Spleen (tissue), 11 donors: Measurements from ENCODE around the gene ANKRD6. TPM values are rescaled to one million over a fixed set of nuclear protein-coding genes. Genes with fewer than 3 reads are reported as not detected.

Experiments used
- DNase-seq: peaks from one replicate; pipeline ENCODE4 v3.0.0-alpha.2; 2020
- H3K27ac ChIP-seq, 8 donors: fragments of 200-600 bp; sonication (generic) in 7 of 8; 1 replicate in 4 of 8; 2 replicates in 4 of 8; pipeline versions ENCODE4 v1.5.0 to v1.8.0; 2016 to 2021; ENCODE audit warnings: inconsistent platforms in 4 of 8, mild to moderate bottlenecking in 4 of 8, moderate library complexity in 1 of 8
- H3K27me3 ChIP-seq, 7 donors: fragments of 200-600 bp; sonication (generic) in 6 of 7; replicated peaks in 1 of 7; 1 replicate in 4 of 7; 2 replicates in 3 of 7; pipeline versions ENCODE4 v1.5.0 to v1.8.0; 2016 to 2021; ENCODE audit warnings: inconsistent platforms in 3 of 7, mild to moderate bottlenecking in 1 of 7
- H3K36me3 ChIP-seq, 6 donors: fragments of 200-600 bp; sonication (generic) in 5 of 6; 1 replicate in 4 of 6; 2 replicates in 2 of 6; pipeline versions ENCODE4 v1.5.0 to v1.8.0; 2016 to 2021; ENCODE audit warnings: inconsistent platforms in 2 of 6
- H3K4me1 ChIP-seq, 6 donors: fragments of 200-600 bp; sonication (generic) in 5 of 6; 1 replicate in 3 of 6; 2 replicates in 3 of 6; pipeline versions ENCODE4 v1.5.0 to v1.8.0; 2016 to 2021; ENCODE audit warnings: inconsistent platforms in 3 of 6
- H3K4me3 ChIP-seq, 8 donors: fragments of 200-600 bp; sonication (generic) in 7 of 8; 1 replicate in 4 of 8; 2 replicates in 4 of 8; pipeline versions ENCODE4 v1.5.0 to v1.8.0; 2016 to 2021; ENCODE audit warnings: inconsistent platforms in 4 of 8, mild to moderate bottlenecking in 4 of 8, moderate library complexity in 2 of 8
- H3K9me3 ChIP-seq, 8 donors: fragments of 200-600 bp; sonication (generic) in 7 of 8; 1 replicate in 4 of 8; 2 replicates in 4 of 8; pipeline versions ENCODE4 v1.5.0 to v1.8.0; 2016 to 2021; ENCODE audit warnings: inconsistent platforms in 4 of 8
- CTCF ChIP-seq, 11 experiments: fragments of 200-600 bp in 7 of 11; fragments of 450-650 bp in 4 of 11; sonication (generic) in 4 of 11; IDR thresholded peaks in 8 of 11; conservative IDR thresholded peaks in 3 of 11; 1 replicate in 7 of 11; 2 replicates in 4 of 11; pipeline versions ENCODE4 v1.4.0 to v1.8.0; 2016 to 2021; ENCODE audit warnings: antibody characterized with exemption in 11 of 11, inconsistent platforms in 4 of 11, mild to moderate bottlenecking in 1 of 11
- POLR2A ChIP-seq, 3 donors: fragments of 450-650 bp; IDR thresholded peaks; one replicate each; pipeline ENCODE4 v1.5.1; 2017; ENCODE audit warnings: antibody characterized with exemption in 3 of 3, mild to moderate bottlenecking in 1 of 3
- POLR2AphosphoS5 ChIP-seq, 3 donors: sonication (generic); formaldehyde crosslinking; IDR thresholded peaks; one replicate each; pipeline ENCODE4 v1.5.1; 2017; ENCODE audit warnings: antibody characterized with exemption in 3 of 3
- WGBS, 5 donors: extraction: QIAGEN DNeasy Blood & Tissue Kit in 3 of 5; methylation state at CpG; one replicate each; pipeline versions ENCODE4 v1.1.5 to v1.1.7; 2013 to 2018; 5-methylcytosine and 5-hydroxymethylcytosine counted together
- intact Hi-C: fragments of 100-400 bp; cut with DNase I; formaldehyde crosslinking; loops from one replicate; pipeline ENCODE4 v1.15.0; 2023; ENCODE audit warnings: low total_unique reads
- polyA plus RNA-seq, 3 donors: library from polyadenylated mRNA; stranded (reverse); fragments of 200-250 nt; gene quantifications; one replicate each; pipeline ENCODE4 v1.2.1, GENCODE V29; 2013
- total RNA-seq, 7 donors: library from RNA; depleted of rRNA in 3 of 7; stranded (reverse); fragments of >200 nt in 3 of 7; fragmentation: NEBNext Ultra II Directional in 4 of 7; extraction: Animal tissue kit (Norgen Biotek cat#: 25700) in 4 of 7; gene quantifications; one replicate each; pipeline versions ENCODE4 v1.1.0 to v1.2.1, GENCODE V29; 2016 to 2021
- donor health status: healthy with polysubstance abuse.
- donor health status: DM: no; HTN: no; CAD: no; lungs with moderate emphysema.
- donor health status: DM: no; HTN: no; CAD: no.
- donor health status: Bipolar disorder and iron deficiency.
- donor health status: healthy.
- donor health status: DM: no; HTN: no; CAD: no.
- donor health status: DM: yes; HTN: yes; CAD: no.

The ANKRD6 gene
- total and polyA plus RNA-seq, 10 donors, result 2.2 to 18.4 (median 7.7) TPM

DNA sequence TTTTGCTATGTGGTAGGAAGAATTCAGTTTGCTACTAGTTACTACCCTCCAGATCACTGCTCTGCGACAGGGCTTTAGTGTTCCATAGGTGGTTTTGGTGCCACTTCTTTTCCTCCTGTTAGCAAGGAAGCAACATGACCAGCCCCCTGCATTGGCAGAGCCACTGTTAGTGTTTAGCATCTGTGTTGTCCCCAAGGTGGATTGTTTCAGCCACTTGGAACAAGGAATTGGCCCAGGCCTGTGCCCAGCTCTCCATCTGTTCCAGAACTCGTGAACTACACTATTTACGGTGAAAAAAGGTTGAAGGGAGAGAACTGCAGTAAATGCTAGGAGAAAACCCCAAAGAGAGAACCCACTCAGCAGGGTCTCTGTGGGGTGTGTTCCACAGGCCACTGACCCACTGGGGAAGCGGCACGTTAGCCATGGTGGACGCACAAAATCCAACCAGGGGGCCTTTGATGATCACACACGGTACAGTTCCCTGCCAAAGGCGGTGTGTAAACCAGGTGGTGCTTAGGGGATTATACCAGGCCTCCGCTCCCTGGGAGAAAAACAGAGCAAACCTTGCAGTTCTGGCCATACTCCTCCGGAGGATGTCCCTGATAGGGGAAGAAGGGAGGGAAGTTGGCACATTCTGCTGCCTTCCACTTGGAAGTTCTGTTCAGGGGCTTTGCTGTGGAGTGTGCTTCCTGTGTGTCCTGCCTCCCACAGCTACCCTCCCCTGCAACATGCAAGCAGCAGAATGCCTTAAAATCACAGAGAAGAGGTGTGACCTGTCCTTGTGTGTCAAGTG is 133.3 kb downstream of the ANKRD6 start:
- 89 to 96% (median 95%) methylated on average over 10 of the region's 10 CpGs for WGBS, 5 donors
- no peaks in the 10 kb centered on the region for H3K9me3 ChIP-seq
- no peak overlapping the region for H3K4me3 ChIP-seq
- H3K27ac ChIP-seq, result no peak overlapping the region
- intact Hi-C loops, result no loop called here
- no peak for TF ChIP-seq POLR2AphosphoS5 (IDR thresholded peaks at IDR 0.05)
- TF ChIP-seq CTCF (IDR thresholded peaks at IDR 0.05 in 8 of 11, conservative IDR thresholded peaks at IDR 0.05 in 3 of 11), result no peak
- no peak for TF ChIP-seq POLR2A (IDR thresholded peaks at IDR 0.05)
- H3K4me1 ChIP-seq, result no peaks in the 10 kb centered on the region
- H3K36me3 ChIP-seq, result no peaks in the 10 kb centered on the region
- DNase-seq, result no peak
- H3K27me3 ChIP-seq, result no peaks in the 10 kb centered on the region

- H3K27ac ChIP-seq, result no peak overlapping the region
- DNase-seq, result no peak
- no peaks in the 10 kb centered on the region for H3K4me1 ChIP-seq
- intact Hi-C loops, result no loop called here
- H3K4me3 ChIP-seq, result no peak overlapping the region
- no peaks in the 10 kb centered on the region for H3K27me3 ChIP-seq
- no peaks in the 10 kb centered on the region for H3K9me3 ChIP-seq
- TF ChIP-seq POLR2A (IDR thresholded peaks at IDR 0.05) (no peak), CTCF (IDR thresholded peaks at IDR 0.05 in 8 of 11, conservative IDR thresholded peaks at IDR 0.05 in 3 of 11) (no peak), POLR2AphosphoS5 (IDR thresholded peaks at IDR 0.05) (no peak)
- 94 to 96% (median 95%) methylated on average over 16 of the region's 16 CpGs for WGBS, 5 donors
- no peaks in the 10 kb centered on the region for H3K36me3 ChIP-seq
These were observed 134.1 kb downstream of the ANKRD6 start for GRCh38 chr6:89566930-89567629.

GRCh38 chr6:89567630-89568390 is 134.9 kb downstream of the ANKRD6 start:
- no peak overlapping the region for H3K27ac ChIP-seq
- intact Hi-C loops, result no loop called here

More at GRCh38 chr6:89567630-89568390, 134.9 kb downstream of the ANKRD6 start:
- H3K4me3 ChIP-seq, result no peak overlapping the region
- TF ChIP-seq POLR2AphosphoS5 (IDR thresholded peaks at IDR 0.05), result no peak
- no peak for TF ChIP-seq POLR2A (IDR thresholded peaks at IDR 0.05)
- no peak for TF ChIP-seq CTCF (IDR thresholded peaks at IDR 0.05 in 8 of 11, conservative IDR thresholded peaks at IDR 0.05 in 3 of 11)
- H3K27me3 ChIP-seq, result no peaks in the 10 kb centered on the region
- 87 to 96% (median 92%) methylated on average over 6 of the region's 6 CpGs for WGBS, 5 donors
- no peaks in the 10 kb centered on the region for H3K4me1 ChIP-seq
- H3K9me3 ChIP-seq, result no peaks in the 10 kb centered on the region
- H3K36me3 ChIP-seq, result no peaks in the 10 kb centered on the region
- DNase-seq, result no peak
